Duodenal mucosa (tissue), 2 donors: Measurements from ENCODE around the gene ADARB2.

Source experiments
- H3K27ac ChIP-seq: one replicate; pipeline ENCODE4 v1.7.0; 2013; ENCODE audit warnings: low read depth, low read length
- H3K27me3 ChIP-seq, 2 donors: one replicate each; pipeline ENCODE4 v1.7.0; 2013; ENCODE audit warnings: low read length in 2 of 2, control low read depth in 1 of 2; ENCODE audit not compliant: insufficient read depth in 2 of 2, control insufficient read depth in 1 of 2
- H3K36me3 ChIP-seq, 2 donors: one replicate each; pipeline ENCODE4 v1.7.0; 2013; ENCODE audit warnings: low read length in 2 of 2, control low read depth in 1 of 2; ENCODE audit not compliant: insufficient read depth in 2 of 2, control insufficient read depth in 1 of 2
- H3K4me1 ChIP-seq, 2 donors: one replicate each; pipeline ENCODE4 v1.7.0; 2013; ENCODE audit warnings: low read length in 2 of 2, control low read depth in 1 of 2; ENCODE audit not compliant: insufficient read depth in 2 of 2, control insufficient read depth in 1 of 2
- H3K4me3 ChIP-seq, 2 donors: one replicate each; pipeline ENCODE4 v1.7.0; 2013; ENCODE audit warnings: low read length in 2 of 2, low read depth in 1 of 2
- H3K9ac ChIP-seq, 2 donors: one replicate each; pipeline ENCODE4 v1.7.0; 2013; ENCODE audit warnings: low read length in 2 of 2, low read depth in 1 of 2
- H3K9me3 ChIP-seq, 2 donors: one replicate each; pipeline ENCODE4 v1.7.0; 2013; ENCODE audit warnings: low read length in 2 of 2, control low read depth in 1 of 2; ENCODE audit not compliant: control insufficient read depth in 1 of 2

Gene ADARB2

DNA sequence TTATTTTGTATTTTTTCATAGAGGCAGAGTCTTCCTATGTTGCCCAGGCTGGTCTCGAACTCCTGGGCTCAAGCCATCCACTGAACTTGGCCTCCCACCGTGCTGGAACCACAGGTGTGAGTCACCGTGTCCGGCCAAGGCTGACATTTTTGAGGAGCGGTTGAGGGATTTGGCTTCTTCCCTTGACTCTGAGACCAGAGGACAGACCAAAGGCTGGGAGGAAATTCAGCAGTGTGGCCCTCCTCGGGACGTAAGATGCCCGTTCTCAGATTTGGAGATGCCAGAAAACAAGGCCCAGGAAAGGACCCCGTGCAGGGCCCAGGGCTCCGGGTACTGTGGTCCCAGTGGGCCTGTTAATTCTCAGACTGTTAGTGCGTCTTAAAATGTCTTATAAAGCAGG is 535.0 kb downstream of the ADARB2 start:
- Histone ChIP-seq H3K27ac (no peak overlapping the region), H3K9me3 (no peaks in the 10 kb centered on the region), H3K36me3 (no peaks in the 10 kb centered on the region), H3K27me3 (no peaks in the 10 kb centered on the region), H3K4me1 (peaks cover 16 to 19% of the 10 kb centered on the region in 2 donors), H3K9ac (no peak overlapping the region), H3K4me3 (no peak overlapping the region)

DNA sequence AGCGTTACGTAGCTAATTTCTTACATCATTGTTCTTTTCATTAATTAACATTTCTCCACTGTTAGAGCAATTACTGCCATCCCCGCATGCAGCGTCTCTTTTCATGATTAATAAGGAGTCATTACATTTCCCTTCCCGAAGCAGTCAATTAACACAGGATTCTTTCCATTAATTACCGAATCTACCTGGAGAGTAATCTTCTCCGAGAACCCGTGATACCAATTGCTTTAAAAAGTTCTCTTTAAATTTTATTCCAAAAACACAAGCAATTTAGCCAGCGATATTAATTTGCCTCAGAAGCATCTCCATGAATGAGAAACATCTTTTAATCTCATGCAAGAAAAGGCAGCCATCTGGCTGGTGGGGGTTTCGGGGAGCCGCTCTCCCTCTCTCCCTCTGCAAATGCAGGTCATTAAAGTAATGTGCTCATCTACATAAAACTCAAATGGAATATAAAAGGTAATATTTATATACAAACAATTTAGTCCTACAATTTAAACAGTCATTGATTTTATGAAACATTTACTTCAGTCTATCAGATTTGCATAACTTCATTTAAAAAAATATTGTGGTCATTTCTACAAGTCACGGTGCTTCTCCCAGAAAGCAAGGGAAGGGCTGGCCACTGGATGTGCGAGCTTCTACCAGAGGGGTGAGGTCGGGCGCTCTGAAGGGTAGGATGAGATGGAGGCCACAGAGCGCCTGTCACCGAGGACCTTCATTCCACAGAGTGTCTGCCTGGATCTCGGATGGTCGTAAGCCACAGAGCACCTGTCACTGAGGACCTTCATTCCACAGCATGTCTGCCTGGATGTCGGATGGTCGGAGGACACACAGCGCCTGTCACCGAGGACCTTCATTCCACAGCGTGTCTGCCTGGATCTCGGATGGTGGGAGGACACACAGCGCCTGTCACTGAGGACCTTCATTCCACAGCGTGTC is 536.2 kb downstream of the ADARB2 start:
- H3K27ac ChIP-seq = no peak overlapping the region
- H3K9me3 ChIP-seq = no peaks in the 10 kb centered on the region
- H3K4me1 ChIP-seq = peaks cover 16 to 22% of the 10 kb centered on the region in 2 donors
- H3K27me3 ChIP-seq = no peaks in the 10 kb centered on the region
- no peak overlapping the region for H3K9ac ChIP-seq
- no peaks in the 10 kb centered on the region for H3K36me3 ChIP-seq
- H3K4me3 ChIP-seq = no peak overlapping the region

DNA sequence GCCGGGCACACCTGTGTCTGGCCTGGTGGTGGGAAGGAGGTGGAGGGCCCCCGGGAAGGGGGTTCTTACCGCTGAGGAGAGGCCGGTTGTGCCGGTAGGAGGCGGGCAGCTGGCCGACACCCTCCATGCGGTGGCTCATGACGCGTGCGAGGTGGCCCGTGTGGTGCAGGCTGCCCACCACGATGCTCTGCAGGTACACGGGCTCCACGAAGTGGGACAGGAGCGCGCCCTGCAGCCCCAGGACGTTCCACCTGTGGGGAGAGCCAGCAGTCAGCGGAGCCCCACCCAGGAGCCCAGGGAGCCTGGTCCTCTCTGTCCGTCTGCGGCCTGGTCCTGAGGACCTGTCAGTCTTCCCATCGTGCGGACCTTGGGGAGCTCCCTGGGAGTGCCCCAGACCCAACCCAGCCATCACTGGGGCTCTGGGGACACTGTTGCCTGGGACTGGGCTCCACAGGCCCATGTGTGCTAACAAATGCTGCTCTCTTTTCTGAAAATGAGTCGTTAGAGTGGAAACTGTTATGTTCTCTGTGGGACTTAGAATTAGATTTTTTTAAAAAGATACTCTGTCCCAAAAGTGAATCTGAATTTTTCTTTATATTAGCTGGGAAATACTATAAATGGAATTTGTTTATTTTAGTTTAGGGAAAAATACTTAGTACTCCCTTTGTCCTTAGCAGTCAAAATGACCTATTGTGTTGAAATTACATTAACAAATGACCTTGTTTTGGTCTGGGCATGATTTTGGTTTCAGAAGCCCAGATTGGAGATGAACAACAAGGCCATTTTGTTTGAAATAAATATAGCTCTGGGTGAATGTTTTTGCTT is 537.2 kb downstream of the ADARB2 start:
- Histone ChIP-seq H3K4me1 (peaks cover 16 to 22% of the 10 kb centered on the region in 2 donors), H3K9me3 (no peaks in the 10 kb centered on the region), H3K4me3 (no peak overlapping the region), H3K27ac (no peak overlapping the region), H3K36me3 (no peaks in the 10 kb centered on the region), H3K27me3 (peaks cover 0 to 4% of the 10 kb centered on the region in 2 donors), H3K9ac (no peak overlapping the region)

DNA sequence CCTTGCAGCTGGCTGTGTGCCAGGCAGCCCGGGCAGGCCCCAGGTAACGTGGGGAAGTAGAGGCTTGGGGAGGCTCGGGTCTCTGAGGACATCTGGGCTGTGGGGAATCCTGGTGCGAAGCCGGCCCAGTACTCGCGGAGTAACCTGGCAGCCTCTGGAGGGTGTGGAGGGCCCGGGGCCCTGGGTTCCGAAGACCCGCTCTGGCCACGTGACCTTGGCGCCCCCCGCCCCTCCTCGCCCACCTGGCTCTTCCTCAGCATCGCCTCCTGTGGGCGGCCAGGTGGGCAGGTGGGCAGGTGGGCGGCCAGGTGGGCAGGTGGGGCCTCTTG is 538.0 kb downstream of the ADARB2 start:
- Histone ChIP-seq H3K27ac (no peak overlapping the region), H3K9ac (no peak overlapping the region), H3K4me3 (no peak overlapping the region)

DNA sequence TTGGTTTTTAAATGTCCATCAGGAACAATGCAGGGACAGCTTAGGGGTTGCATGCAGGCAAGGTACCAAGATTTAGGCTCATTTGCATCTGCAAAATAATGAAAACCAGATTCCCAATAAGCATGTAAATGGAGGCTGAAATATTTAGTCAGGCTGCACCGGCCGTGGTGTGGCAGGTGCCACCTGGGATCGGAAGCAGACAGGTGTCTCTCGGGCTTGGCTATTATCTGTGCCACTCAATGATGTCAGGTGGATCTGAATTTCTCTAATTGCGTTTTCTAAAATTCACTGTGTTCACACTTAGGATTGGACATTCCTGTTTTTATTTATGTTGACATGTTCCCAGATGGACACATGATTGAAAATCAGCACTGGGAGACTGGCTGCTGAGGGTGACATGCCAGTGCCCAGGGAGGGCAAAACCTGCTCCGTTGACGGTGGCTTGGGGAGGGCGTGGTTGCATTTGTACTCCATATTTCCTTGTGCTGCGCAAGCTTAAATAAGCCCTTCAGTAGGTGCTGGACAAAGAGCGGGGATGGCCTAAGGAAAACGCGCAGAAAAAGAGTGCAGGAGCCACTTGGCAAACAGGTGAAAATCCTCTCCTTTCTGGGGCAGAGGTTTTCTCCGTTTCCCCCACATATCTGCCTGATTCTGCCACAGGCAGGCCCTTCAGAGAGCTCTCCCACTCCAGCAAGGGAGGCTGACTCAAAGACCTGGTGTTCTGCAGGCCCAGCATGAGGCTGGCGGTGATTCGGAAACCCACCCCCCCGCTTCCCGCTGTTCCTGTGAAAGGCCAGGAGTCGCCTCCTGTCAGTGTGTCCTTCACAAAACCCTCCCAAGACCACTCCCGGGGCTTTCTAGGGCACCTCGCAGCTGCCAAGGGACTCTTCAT is 538.6 kb downstream of the ADARB2 start:
- H3K27me3 ChIP-seq = peaks cover 0 to 4% of the 10 kb centered on the region in 2 donors
- H3K36me3 ChIP-seq = no peaks in the 10 kb centered on the region
- H3K4me1 ChIP-seq = peaks cover 16 to 22% of the 10 kb centered on the region in 2 donors
- H3K27ac ChIP-seq = no peak overlapping the region
- no peak overlapping the region for H3K4me3 ChIP-seq
- no peaks in the 10 kb centered on the region for H3K9me3 ChIP-seq
- H3K9ac ChIP-seq = no peak overlapping the region

More for the DNA sequence above, 538.0 kb downstream of the ADARB2 start:
- Histone ChIP-seq H3K36me3 (no peaks in the 10 kb centered on the region), H3K27me3 (peaks cover 0 to 4% of the 10 kb centered on the region in 2 donors), H3K9me3 (no peaks in the 10 kb centered on the region), H3K4me1 (peaks cover 16 to 22% of the 10 kb centered on the region in 2 donors)

GRCh38 chr10:1197384-1197783 is 539.9 kb downstream of the ADARB2 start:
- Histone ChIP-seq H3K36me3 (no peaks in the 10 kb centered on the region), H3K4me3 (no peak overlapping the region), H3K4me1 (peaks cover 16 to 22% of the 10 kb centered on the region in 2 donors), H3K9ac (no peak overlapping the region), H3K27ac (no peak overlapping the region), H3K9me3 (no peaks in the 10 kb centered on the region), H3K27me3 (peaks cover 0 to 4% of the 10 kb centered on the region in 2 donors)

GRCh38 chr10:1196656-1197055 is 540.7 kb downstream of the ADARB2 start:
- no peaks in the 10 kb centered on the region for H3K9me3 ChIP-seq
- peaks cover 16 to 22% of the 10 kb centered on the region in 2 donors for H3K4me1 ChIP-seq
- H3K27me3 ChIP-seq = peaks cover 0 to 4% of the 10 kb centered on the region in 2 donors
- no peak overlapping the region for H3K4me3 ChIP-seq
- H3K27ac ChIP-seq = no peak overlapping the region
- H3K36me3 ChIP-seq = no peaks in the 10 kb centered on the region
- H3K9ac ChIP-seq = no peak overlapping the region

DNA sequence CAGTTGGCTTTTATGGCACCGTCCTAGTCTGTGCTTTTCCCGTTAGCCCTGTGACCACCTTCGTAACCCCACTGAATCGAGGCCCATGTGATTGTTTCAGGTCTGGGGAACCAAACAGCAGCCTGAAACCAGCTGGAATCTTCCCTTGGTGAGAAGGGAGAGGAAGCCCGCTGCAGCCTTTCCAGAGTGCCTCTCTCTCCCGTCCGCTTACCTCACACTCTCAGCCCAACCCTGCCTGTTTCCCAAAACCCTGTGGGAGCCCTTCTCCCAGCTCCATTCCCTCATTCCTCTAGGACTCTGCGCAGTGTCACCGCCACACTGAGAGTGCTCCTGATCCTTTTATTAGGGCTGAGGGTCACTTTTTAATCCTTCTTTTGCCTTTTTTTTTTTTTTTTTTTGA is 541.5 kb downstream of the ADARB2 start:
- H3K4me3 ChIP-seq = no peak overlapping the region
- H3K9ac ChIP-seq = no peak overlapping the region
- peaks cover 0 to 4% of the 10 kb centered on the region in 2 donors for H3K27me3 ChIP-seq
- no peaks in the 10 kb centered on the region for H3K36me3 ChIP-seq
- H3K27ac ChIP-seq = no peak overlapping the region
- peaks cover 16 to 22% of the 10 kb centered on the region in 2 donors for H3K4me1 ChIP-seq
- no peaks in the 10 kb centered on the region for H3K9me3 ChIP-seq

GRCh38 chr10:1194161-1194560 is 543.2 kb downstream of the ADARB2 start:
- Histone ChIP-seq H3K9me3 (no peaks in the 10 kb centered on the region), H3K9ac (no peak overlapping the region), H3K27ac (no peak overlapping the region), H3K4me1 (peaks cover 16 to 20% of the 10 kb centered on the region in 2 donors), H3K27me3 (peaks cover 0 to 4% of the 10 kb centered on the region in 2 donors), H3K36me3 (no peaks in the 10 kb centered on the region), H3K4me3 (no peak overlapping the region)
